Activated naive CD4-positive, alpha-beta T cell treated with anti-CD3 and anti-CD28 coated beads for 36 hours (primary cell): ENCODE data around the gene PSMC3. TPM values are rescaled to one million over a fixed set of nuclear protein-coding genes. Genes with fewer than 3 reads are reported as not detected.

Experiments used
- CTCF ChIA-PET: fragments of 350-600 bp; sonication (Branson Sonifier 250); formaldehyde crosslinking; loops from one replicate; lab custom pipeline; 2021; ENCODE audit warnings: antibody characterized with exemption; lab: Charles Lee
- DNase-seq: peaks from one replicate; pipeline ENCODE4 v3.0.0-alpha.2; 2020
- H3K27ac Mint-ChIP-seq: one replicate; pipeline ENCODE4 v1.8.0; 2021; ENCODE audit warnings: mild to moderate bottlenecking, mixed read lengths
- H3K27me3 Mint-ChIP-seq: one replicate; pipeline ENCODE4 v1.8.0; 2021; ENCODE audit warnings: low read depth, mixed read lengths
- H3K36me3 Mint-ChIP-seq: one replicate; pipeline ENCODE4 v1.8.0; 2021; ENCODE audit warnings: low read depth, mixed read lengths
- H3K4me1 Mint-ChIP-seq: one replicate; pipeline ENCODE4 v1.8.0; 2021; ENCODE audit warnings: low read depth, mixed read lengths
- H3K4me3 Mint-ChIP-seq: one replicate; pipeline ENCODE4 v1.8.0; 2021; ENCODE audit warnings: mild to moderate bottlenecking, moderate library complexity, mixed read lengths
- H3K9me3 Mint-ChIP-seq: one replicate; pipeline ENCODE4 v1.8.0; 2021; ENCODE audit warnings: mixed read lengths
- intact Hi-C: fragments of 100-400 bp; cut with micrococcal nuclease; formaldehyde crosslinking; loops from one replicate; pipeline ENCODE4 v1.15.1; 2023
- total RNA-seq, 2 experiments: library from RNA; stranded (reverse); gene quantifications; one replicate each; pipeline ENCODE4 v1.2.3, GENCODE V29; 2021

Gene PSMC3
- total RNA-seq, 2 experiments from 2014 or later, result 127 to 129 TPM

GRCh38 chr11:47440054-47440476 lies 13.8 kb upstream of the PSMC3 start:
- H3K27me3 Mint-ChIP-seq, result no peaks in the 10 kb centered on the region
- H3K9me3 Mint-ChIP-seq, result no peaks in the 10 kb centered on the region
- no peak for DNase-seq
- H3K27ac Mint-ChIP-seq, result no peak overlapping the region
- CTCF ChIA-PET, result interaction anchor here (1.1 to 1.3 kb wide), 2 partner anchors 14 to 66 kb away, joined by 3 to 5 read pairs; no protein-coding TSS in a partner anchor
- no peaks in the 10 kb centered on the region for H3K36me3 Mint-ChIP-seq
- H3K4me1 Mint-ChIP-seq, result no peaks in the 10 kb centered on the region
- intact Hi-C loops, result no loop called here
- no peak overlapping the region for H3K4me3 Mint-ChIP-seq

- no peaks in the 10 kb centered on the region for H3K9me3 Mint-ChIP-seq
- H3K36me3 Mint-ChIP-seq, result no peaks in the 10 kb centered on the region
- H3K4me3 Mint-ChIP-seq, result no peak overlapping the region
- no peaks in the 10 kb centered on the region for H3K27me3 Mint-ChIP-seq
- CTCF ChIA-PET, result no interaction called here
- no peak for DNase-seq
- H3K27ac Mint-ChIP-seq, result no peak overlapping the region
- intact Hi-C loops, result no loop called here
- no peaks in the 10 kb centered on the region for H3K4me1 Mint-ChIP-seq
Measured at GRCh38 chr11:47438721-47439120, 12.5 kb upstream of the PSMC3 start.

GRCh38 chr11:47437746-47438418 lies 11.6 kb upstream of the PSMC3 start:
- CTCF ChIA-PET, result interaction anchor here (0.6 to 1.6 kb wide), 2 partner anchors 64 to 115 kb away, joined by 3 to 4 read pairs; partner anchors contain the start of gene CELF1
- Mint-ChIP-seq H3K4me3 (no peak overlapping the region), H3K27ac (no peak overlapping the region), H3K36me3 (no peaks in the 10 kb centered on the region), H3K9me3 (no peaks in the 10 kb centered on the region), H3K4me1 (no peaks in the 10 kb centered on the region), H3K27me3 (no peaks in the 10 kb centered on the region)
- no peak for DNase-seq
- intact Hi-C loops, result no loop called here

GRCh38 chr11:47437218-47437745 lies 11.0 kb upstream of the PSMC3 start:
- Mint-ChIP-seq H3K27ac (no peak overlapping the region), H3K36me3 (no peaks in the 10 kb centered on the region), H3K4me1 (no peaks in the 10 kb centered on the region), H3K9me3 (no peaks in the 10 kb centered on the region), H3K27me3 (no peaks in the 10 kb centered on the region), H3K4me3 (no peak overlapping the region)
- DNase-seq, result no peak
- CTCF ChIA-PET, result interaction anchor here (0.6 to 1.6 kb wide), 2 partner anchors 63 to 116 kb away, joined by 3 to 4 read pairs; partner anchors contain the start of gene CELF1
- intact Hi-C loops, result no loop called here

GRCh38 chr11:47436726-47437125 lies 10.5 kb upstream of the PSMC3 start:
- no peak overlapping the region for H3K4me3 Mint-ChIP-seq
- intact Hi-C loops, result no loop called here
- CTCF ChIA-PET, result interaction anchor here (1.6 kb wide), 1 partner anchor 63 kb away, joined by 3 read pairs; no protein-coding TSS in a partner anchor

GRCh38 chr11:47435687-47436086 lies 9.4 kb upstream of the PSMC3 start:
- Mint-ChIP-seq H3K9me3 (no peaks in the 10 kb centered on the region), H3K36me3 (no peaks in the 10 kb centered on the region), H3K27me3 (no peaks in the 10 kb centered on the region), H3K27ac (no peak overlapping the region), H3K4me1 (no peaks in the 10 kb centered on the region), H3K4me3 (no peak overlapping the region)
- CTCF ChIA-PET, result no interaction called here
- no peak for DNase-seq
- intact Hi-C loops, result no loop called here

More at GRCh38 chr11:47436726-47437125, 10.5 kb upstream of the PSMC3 start:
- DNase-seq, result no peak
- Mint-ChIP-seq H3K36me3 (no peaks in the 10 kb centered on the region), H3K4me1 (no peaks in the 10 kb centered on the region), H3K27ac (no peak overlapping the region), H3K27me3 (no peaks in the 10 kb centered on the region), H3K9me3 (no peaks in the 10 kb centered on the region)

GRCh38 chr11:47434011-47434786 lies 8.0 kb upstream of the PSMC3 start:
- Mint-ChIP-seq H3K4me1 (no peaks in the 10 kb centered on the region), H3K9me3 (no peaks in the 10 kb centered on the region), H3K27me3 (no peaks in the 10 kb centered on the region), H3K4me3 (no peak overlapping the region), H3K27ac (no peak overlapping the region), H3K36me3 (no peaks in the 10 kb centered on the region)
- CTCF ChIA-PET, result no interaction called here
- DNase-seq, result no peak
- intact Hi-C loops, result no loop called here

GRCh38 chr11:47433157-47433556 lies 6.9 kb upstream of the PSMC3 start:
- no peaks in the 10 kb centered on the region for H3K27me3 Mint-ChIP-seq
- no peaks in the 10 kb centered on the region for H3K9me3 Mint-ChIP-seq
- DNase-seq, result no peak
- intact Hi-C loops, result no loop called here
- no peak overlapping the region for H3K27ac Mint-ChIP-seq
- CTCF ChIA-PET, result interaction anchor here (1.1 kb wide), 2 partner anchors 20 to 22 kb away, joined by 3 to 5 read pairs; no protein-coding TSS in a partner anchor
- H3K4me3 Mint-ChIP-seq, result no peak overlapping the region
- no peaks in the 10 kb centered on the region for H3K4me1 Mint-ChIP-seq
- no peaks in the 10 kb centered on the region for H3K36me3 Mint-ChIP-seq

- H3K27me3 Mint-ChIP-seq, result no peaks in the 10 kb centered on the region
- no peak overlapping the region for H3K27ac Mint-ChIP-seq
- H3K9me3 Mint-ChIP-seq, result no peaks in the 10 kb centered on the region
- DNase-seq, result no peak
- no peak overlapping the region for H3K4me3 Mint-ChIP-seq
- CTCF ChIA-PET, result interaction anchor here (1.2 kb wide), 1 partner anchor 58 kb away, joined by 4 read pairs; no protein-coding TSS in a partner anchor
- peaks cover 3% of the 10 kb centered on the region for H3K4me1 Mint-ChIP-seq
- H3K36me3 Mint-ChIP-seq, result no peaks in the 10 kb centered on the region
- intact Hi-C loops, result no loop called here
Measured at GRCh38 chr11:47431356-47432083, 5.3 kb upstream of the PSMC3 start.

- H3K9me3 Mint-ChIP-seq, result no peaks in the 10 kb centered on the region
- no peak overlapping the region for H3K27ac Mint-ChIP-seq
- peaks cover 6% of the 10 kb centered on the region for H3K36me3 Mint-ChIP-seq
- CTCF ChIA-PET, result interaction anchor here (1.6 kb wide), 1 partner anchor 56 kb away, joined by 4 read pairs; no protein-coding TSS in a partner anchor
- H3K4me3 Mint-ChIP-seq, result no peak overlapping the region
- peaks cover 9% of the 10 kb centered on the region for H3K4me1 Mint-ChIP-seq
- H3K27me3 Mint-ChIP-seq, result no peaks in the 10 kb centered on the region
- intact Hi-C loops, result no loop called here
- no peak for DNase-seq
Measured at GRCh38 chr11:47430524-47430923, 4.3 kb upstream of the PSMC3 start.

GRCh38 chr11:47425611-47426010 lies 628 bp downstream of the PSMC3 start:
- H3K36me3 Mint-ChIP-seq, result peaks cover 40% of the 10 kb centered on the region
- CTCF ChIA-PET, result interaction anchor here (0.7 to 4.1 kb wide), 4 partner anchors 8 to 52 kb away, joined by 3 to 33 read pairs (median 14); no protein-coding TSS in a partner anchor
- peaks cover 26% of the 10 kb centered on the region for H3K4me1 Mint-ChIP-seq
- peak overlapping the region; percentile 98 for H3K27ac Mint-ChIP-seq
- H3K9me3 Mint-ChIP-seq, result no peaks in the 10 kb centered on the region
- peak overlapping the region; percentile 98 for H3K4me3 Mint-ChIP-seq
- intact Hi-C loops, result loop anchor here (1.0 kb wide), 11 partner anchors 17 to 423 kb away; partner anchors contain the start of genes AGBL2, CELF1, DDB2 and FNBP4
- no peak for DNase-seq
- no peaks in the 10 kb centered on the region for H3K27me3 Mint-ChIP-seq
